NCI-H2227 (cell line): ENCODE results near the gene RSU1.

ENCODE experiments used
- DNase-seq: peaks from one replicate; lab custom pipeline; 2025; ENCODE audit not compliant: unreplicated experiment; lab: John Stamatoyannopoulos, UW

RSU1 gene

GRCh38 chr10:16611037-16611436, 206.2 kb downstream of the RSU1 start:
- DNase-seq: no peak

DNA sequence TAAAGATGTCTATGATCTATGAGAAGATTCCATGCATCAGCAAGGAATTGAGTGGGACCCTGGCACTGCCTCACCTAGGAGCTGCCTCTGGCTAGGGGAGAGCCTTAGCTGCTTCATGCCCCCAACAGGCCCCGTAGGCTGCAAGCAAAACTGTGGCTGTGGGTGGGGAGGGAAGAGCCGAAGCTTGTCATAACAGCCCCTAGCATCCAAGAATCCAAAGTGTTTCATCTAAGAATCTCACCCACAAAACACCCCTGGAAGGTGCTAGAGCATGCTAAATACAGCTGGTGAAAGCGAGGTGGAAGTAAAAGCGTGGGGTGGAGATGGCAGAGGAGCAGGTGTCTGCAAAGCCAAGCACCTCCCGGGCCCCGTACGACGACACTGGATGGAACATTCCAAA, 208.0 kb downstream of the RSU1 start:
- DNase-seq: no peak

GRCh38 chr10:16606923-16607322, 210.3 kb downstream of the RSU1 start:
- no peak for DNase-seq

GRCh38 chr10:16606421-16606820, 210.8 kb downstream of the RSU1 start:
- no peak for DNase-seq

- no peak for DNase-seq
Observed at GRCh38 chr10:16603308-16603707, 213.9 kb downstream of the RSU1 start.

DNA sequence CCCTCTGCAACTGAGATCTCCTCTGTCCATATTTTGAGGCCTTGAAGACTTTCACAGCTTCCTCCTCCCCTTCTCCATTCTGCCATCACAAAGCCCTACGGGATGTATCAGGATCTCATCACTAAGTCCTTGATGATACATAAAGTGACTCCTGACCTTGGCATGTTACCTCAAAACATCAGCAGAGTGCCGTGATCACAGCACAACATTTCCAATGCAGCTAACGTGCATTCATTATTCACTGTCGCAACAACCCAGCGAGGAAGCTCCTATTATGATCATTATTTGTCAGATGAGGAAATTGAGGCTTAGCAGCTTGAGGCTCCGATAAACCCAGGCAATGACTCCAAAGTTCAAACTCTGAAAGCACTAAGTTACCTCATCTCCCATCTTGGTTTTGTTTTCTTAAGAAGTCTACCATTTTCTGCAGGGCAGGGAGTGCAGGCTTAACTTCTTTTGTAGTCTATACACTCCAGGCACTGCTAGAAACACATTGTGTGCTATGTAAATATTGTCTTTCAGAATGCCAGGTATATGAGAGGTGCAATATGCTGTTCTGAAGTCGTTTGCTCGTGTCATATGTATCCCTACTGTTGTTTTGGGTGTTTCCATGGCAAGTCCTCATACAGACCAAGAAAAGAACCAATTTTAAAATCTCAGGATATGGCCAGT, 215.0 kb downstream of the RSU1 start:
- no peak for DNase-seq

GRCh38 chr10:16599662-16600061, 217.6 kb downstream of the RSU1 start:
- no peak for DNase-seq

- DNase-seq: peak; percentile 42
Observed at GRCh38 chr10:16597656-16598055, 219.6 kb downstream of the RSU1 start.

- DNase-seq: no peak
Observed at GRCh38 chr10:16592378-16592777, 224.8 kb downstream of the RSU1 start.

GRCh38 chr10:16586358-16587138, 230.7 kb downstream of the RSU1 start:
- no peak for DNase-seq

DNA sequence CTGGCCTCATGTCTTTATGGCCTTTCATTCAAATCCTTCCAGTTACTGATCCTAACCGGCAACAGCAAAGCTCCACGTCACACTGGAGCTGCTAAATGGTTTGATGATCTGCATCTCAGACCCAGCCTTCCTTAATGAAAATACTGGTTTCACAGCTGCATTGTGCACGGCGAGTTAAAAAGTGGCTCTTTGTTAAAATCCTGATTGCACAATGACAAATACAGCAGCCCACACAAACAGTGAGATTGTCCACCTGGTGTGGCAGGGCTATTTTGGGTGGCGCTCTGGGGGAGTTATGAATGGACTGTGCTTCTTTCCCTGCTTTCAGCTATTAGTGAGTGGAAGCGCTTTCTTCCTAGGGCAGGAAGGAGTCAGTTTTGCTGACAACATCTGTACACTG, 232.1 kb downstream of the RSU1 start:
- no peak for DNase-seq

- no peak for DNase-seq
Observed at GRCh38 chr10:16583382-16583781, 233.8 kb downstream of the RSU1 start.

DNA sequence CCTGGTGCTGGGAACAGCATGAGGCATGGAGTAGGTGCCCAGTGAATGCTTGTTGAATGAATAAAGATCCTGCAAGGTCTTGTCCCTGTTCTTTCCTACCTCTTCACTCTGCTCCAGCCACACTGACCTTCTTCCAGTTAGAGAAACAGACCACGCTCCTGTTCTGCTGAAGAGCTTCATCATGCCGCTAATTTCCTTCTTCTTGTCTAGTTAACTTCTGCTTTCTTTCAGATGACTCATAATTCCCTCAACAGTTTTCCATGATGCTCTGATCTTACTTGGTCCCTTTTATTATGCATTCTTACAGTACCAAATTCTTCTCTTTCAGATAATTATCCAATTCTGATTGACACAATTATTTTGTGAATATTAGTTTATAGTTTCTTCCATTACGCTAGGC, 236.0 kb downstream of the RSU1 start:
- DNase-seq: no peak

- no peak for DNase-seq
Observed at GRCh38 chr10:16570731-16571130, 246.5 kb downstream of the RSU1 start.

DNA sequence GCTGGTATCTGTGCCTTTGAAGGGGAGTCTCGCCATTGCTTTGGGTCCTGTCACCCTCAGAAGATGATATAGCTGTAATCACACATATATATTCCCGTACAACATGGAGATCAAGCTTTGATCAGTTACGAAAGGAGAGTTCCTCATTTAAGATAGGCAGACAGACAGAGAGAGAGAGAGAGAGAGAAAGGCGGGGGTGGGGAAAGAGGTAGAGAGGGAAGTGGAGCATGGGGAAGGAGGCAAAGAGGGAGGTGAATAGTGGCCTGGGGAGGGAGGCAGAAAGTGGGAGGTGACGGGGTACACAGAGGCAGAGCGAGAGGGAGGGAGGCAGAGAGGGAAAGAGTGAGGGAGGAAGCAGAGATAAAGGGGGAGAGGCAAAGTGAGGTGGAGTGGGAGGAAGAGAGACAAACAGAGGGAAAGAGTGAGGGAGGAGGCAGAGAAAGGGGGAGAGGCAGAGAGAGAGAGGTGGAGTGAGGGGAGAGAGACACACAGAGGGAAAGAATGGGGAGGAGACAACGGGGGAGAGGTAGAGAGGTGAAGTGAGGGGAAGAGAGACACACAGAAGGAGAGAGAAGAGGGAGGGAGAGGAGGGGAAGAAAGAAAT, 250.9 kb downstream of the RSU1 start:
- DNase-seq: no peak

GRCh38 chr10:16565604-16566003, 251.6 kb downstream of the RSU1 start:
- DNase-seq: no peak

DNA sequence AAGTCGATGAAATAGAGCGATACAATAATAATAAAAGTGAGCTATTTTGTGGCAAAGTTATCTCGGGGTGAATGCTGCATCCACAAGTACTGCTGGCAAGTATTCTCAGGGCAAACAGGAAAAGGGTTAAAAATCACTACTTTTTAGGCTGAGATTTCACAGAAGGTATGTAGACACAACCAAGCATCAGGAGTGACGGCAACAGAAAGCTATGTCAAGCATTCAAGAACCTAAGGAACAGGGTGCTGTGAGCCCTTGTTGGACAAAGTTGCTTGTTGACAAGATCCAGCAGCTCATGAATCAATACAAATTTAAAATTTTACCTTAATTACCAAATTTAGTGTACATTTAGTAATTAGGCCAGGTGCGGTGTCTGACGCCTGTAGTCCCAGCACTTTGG, 254.3 kb downstream of the RSU1 start:
- DNase-seq: no peak

- DNase-seq: no peak
Observed at GRCh38 chr10:16559236-16559773, 257.9 kb downstream of the RSU1 start.

DNA sequence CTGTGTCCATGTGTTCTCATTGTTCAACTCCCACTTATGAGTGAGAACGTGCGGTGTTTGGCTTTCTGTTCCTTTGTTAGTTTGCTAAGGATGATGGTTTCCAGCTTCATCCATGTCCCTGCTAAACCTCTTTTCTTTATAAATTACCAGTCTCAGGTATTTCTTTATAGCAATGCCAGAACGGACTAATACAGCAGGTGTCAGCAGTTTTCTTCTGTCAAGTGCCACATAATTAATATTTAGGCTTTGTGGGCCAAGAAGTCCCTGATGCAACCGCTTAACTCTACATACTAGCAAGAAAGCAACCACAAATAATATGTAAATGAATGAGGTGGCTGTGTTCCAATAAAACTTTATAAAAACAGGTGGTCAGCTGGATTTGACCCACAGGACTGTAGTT, 269.3 kb downstream of the RSU1 start:
- no peak for DNase-seq

- DNase-seq: peak; percentile 2
Observed at GRCh38 chr10:16545116-16545736, 272.0 kb downstream of the RSU1 start.

DNA sequence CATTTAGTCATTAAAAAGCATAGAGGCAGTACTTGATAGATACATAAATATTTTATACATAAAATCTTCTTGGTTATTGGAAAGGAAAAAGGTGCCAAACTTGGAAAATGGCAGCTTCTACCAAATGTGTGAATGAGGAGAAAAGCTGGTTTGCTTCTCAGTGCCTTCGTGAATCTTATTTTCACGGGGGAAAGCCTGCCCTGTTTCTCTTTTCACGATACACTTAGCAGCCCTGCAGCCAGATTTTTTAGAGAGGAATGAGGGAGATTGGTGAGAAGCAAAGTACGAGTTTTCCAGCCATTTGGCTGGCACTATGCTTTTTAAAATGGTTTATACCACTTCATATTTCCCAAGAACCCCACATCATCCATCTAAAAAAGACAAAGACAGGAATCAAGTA, 272.6 kb downstream of the RSU1 start:
- DNase-seq: no peak

GRCh38 chr10:16544099-16544498, 273.1 kb downstream of the RSU1 start:
- DNase-seq: no peak
